Endothelial cell of umbilical vein (primary cell): ENCODE results near the gene COX14. TPM values are rescaled to one million over a fixed set of nuclear protein-coding genes. Genes with fewer than 3 reads are reported as not detected.

Experiments used
- BruUV-seq: library from RNA; stranded (reverse); fragments of 400-500 nt; replicated peaks from 2 replicates; lab custom pipeline; 2021; lab: Mats Ljungman, UMichigan
- CTCF ChIA-PET: fragments of 300-600, 350-600 bp; sonication (Branson Sonifier 250); formaldehyde crosslinking; loops from one replicate; lab custom pipeline; 2021; ENCODE audit warnings: antibody characterized with exemption, inconsistent platforms; lab: Charles Lee
- POLR2A ChIA-PET: fragments of 300-600, 350-600 bp; sonication (Branson Sonifier 250); formaldehyde crosslinking; loops from one replicate; lab custom pipeline; 2021; ENCODE audit warnings: antibody characterized with exemption, inconsistent platforms; lab: Charles Lee
- DNase-seq: peaks from one replicate; pipeline ENCODE4 v3.0.0-alpha.2; 2011; ENCODE audit warnings: low read depth, low spot score
- FAIRE-seq: peaks from 2 replicates; lab custom pipeline; 2011; peaks lifted over from hg19 to GRCh38; lab: Jason Lieb, UNC
- H2AFZ ChIP-seq: 2 replicates; pipeline ENCODE4 v1.6.0; 2012; ENCODE audit warnings: low read depth, low read length, control low read depth, inconsistent platforms
- H3K27ac ChIP-seq: 2 replicates; pipeline ENCODE4 v1.5.1; 2011; ENCODE audit warnings: low read depth, mild to moderate bottlenecking, control low read depth, low read length, moderate library complexity; ENCODE audit not compliant: insufficient read depth
- H3K27me3 ChIP-seq, 2 experiments: 2 replicates each; pipeline versions ENCODE4 v1.6.0 to v1.6.1; 2011; ENCODE audit warnings: low read length in 2 of 2, mixed read lengths in 1 of 2; ENCODE audit not compliant: control insufficient read depth in 2 of 2, insufficient read depth in 2 of 2
- H3K36me3 ChIP-seq, 2 experiments: 2 replicates in 1 of 2; 3 replicates in 1 of 2; pipeline ENCODE4 v1.5.1; 2011; ENCODE audit warnings: low read length in 2 of 2, mild to moderate bottlenecking in 1 of 2, moderate library complexity in 1 of 2; ENCODE audit not compliant: control insufficient read depth in 2 of 2, insufficient read depth in 2 of 2; ENCODE audit errors: extremely low read depth in 1 of 2
- H3K4me1 ChIP-seq: 3 replicates; pipeline ENCODE4 v1.5.1; 2011; ENCODE audit warnings: mild to moderate bottlenecking, low read length; ENCODE audit not compliant: control insufficient read depth, insufficient read depth; ENCODE audit errors: extremely low read depth
- H3K4me2 ChIP-seq: 2 replicates; pipeline ENCODE4 v1.6.1; 2011; ENCODE audit warnings: low read length, control low read depth, mixed read lengths; ENCODE audit not compliant: insufficient read depth
- H3K4me3 ChIP-seq, 3 experiments: fragments of 200-600 bp in 1 of 3; sonication (generic), shearing (Covaris generic) in 1 of 3; replicated peaks in 1 of 3; 2 replicates each; pipeline ENCODE4 v1.5.1; 2011 to 2016; ENCODE audit warnings: control low read depth in 3 of 3, low read length in 3 of 3, mild to moderate bottlenecking in 2 of 3, inconsistent platforms in 1 of 3, low read depth in 1 of 3, moderate library complexity in 1 of 3; ENCODE audit not compliant: insufficient read depth in 1 of 3
- H3K79me2 ChIP-seq: 2 replicates; pipeline ENCODE4 v1.6.0; 2012; ENCODE audit warnings: low read length, inconsistent platforms; ENCODE audit not compliant: control insufficient read depth, insufficient read depth
- H3K9ac ChIP-seq: replicated peaks from 2 replicates; pipeline ENCODE3; 2011; ENCODE audit warnings: low read length, control low read depth; ENCODE audit not compliant: insufficient read depth; ENCODE audit errors: extremely low read depth
- H3K9me1 ChIP-seq: replicated peaks from 3 replicates; pipeline ENCODE4 v1.6.0; 2011; ENCODE audit warnings: mild to moderate bottlenecking, low read length; ENCODE audit not compliant: control insufficient read depth, insufficient read depth; ENCODE audit errors: extremely low read depth
- H3K9me3 ChIP-seq: replicated peaks from 2 replicates; pipeline ENCODE4 v1.5.1; 2012; ENCODE audit warnings: low read length, inconsistent platforms; ENCODE audit not compliant: control insufficient read depth, insufficient read depth
- H4K20me1 ChIP-seq: replicated peaks from 2 replicates; pipeline ENCODE3; 2011; ENCODE audit warnings: mild to moderate bottlenecking, low read length; ENCODE audit not compliant: control insufficient read depth, insufficient read depth; ENCODE audit errors: extremely low read depth
- FOS ChIP-seq: IDR thresholded peaks from 2 replicates; pipeline ENCODE4 v1.6.1; 2011; ENCODE audit warnings: mild to moderate bottlenecking, low read length, moderate library complexity, borderline replicate concordance; ENCODE audit not compliant: insufficient read depth
- GATA2 ChIP-seq: IDR thresholded peaks from 2 replicates; pipeline ENCODE4 v1.7.0; 2011; ENCODE audit warnings: low read depth, mild to moderate bottlenecking, moderate library complexity, mixed read lengths, low read length; ENCODE audit not compliant: insufficient read length, insufficient read depth
- JUN ChIP-seq: IDR thresholded peaks from 2 replicates; pipeline ENCODE4 v1.6.1; 2011; ENCODE audit warnings: borderline replicate concordance, low read depth; ENCODE audit not compliant: insufficient read length, insufficient read depth
- MYC ChIP-seq: IDR thresholded peaks from one replicate; pipeline ENCODE4 v1.6.1; 2011; ENCODE audit warnings: mild to moderate bottlenecking, low read depth, low read length
- POLR2A ChIP-seq: IDR thresholded peaks from 2 replicates; pipeline ENCODE4 v1.6.1; 2012; ENCODE audit warnings: low read depth, mild to moderate bottlenecking, control low read depth, low read length
- POLR2AphosphoS5 ChIP-seq: IDR thresholded peaks from 2 replicates; pipeline ENCODE4 v1.6.1; 2012; ENCODE audit warnings: low read depth, mild to moderate bottlenecking, control low read depth, low read length, moderate library complexity; ENCODE audit not compliant: insufficient read depth
- dilution Hi-C: fragments of 300-500 bp; cut with MboI; formaldehyde crosslinking; loops from one replicate; pipeline ENCODE4 v1.15.0; 2019; ENCODE audit warnings: low sequenced_read_pairs; ENCODE audit not compliant: extremely low pct_ligation_motif_present
- intact Hi-C: fragments of 100-400 bp; cut with micrococcal nuclease; formaldehyde crosslinking; loops from one replicate; pipeline ENCODE4 v1.10.0; 2022
- polyA plus RNA-seq, 4 experiments: library from polyadenylated mRNA; depleted of rRNA in 3 of 4; stranded (reverse) in 3 of 4; unstranded in 1 of 4; fragments of >200 nt; gene quantifications; 2 replicates each; pipeline versions ENCODE4 v1.2.1 to v1.2.3, GENCODE V29; 2011 to 2012; ENCODE audit warnings: missing spikeins in 1 of 4
- total RNA-seq: library from RNA; stranded (reverse); gene quantifications from 2 replicates; pipeline ENCODE4 v1.2.3, GENCODE V29; 2021
- TF ChIP-seq, protein P1 (sequence below): IDR thresholded peaks from 2 replicates; pipeline ENCODE4 v1.6.1; 2011; ENCODE audit not compliant: insufficient read depth, insufficient read length
- TF ChIP-seq, protein P2 (sequence below), 2 donors: IDR thresholded peaks; 1 replicate in 1 of 2; 2 replicates in 1 of 2; pipeline ENCODE4 v1.5.1; 2011; ENCODE audit warnings: low read length in 2 of 2, mild to moderate bottlenecking in 2 of 2, moderate library complexity in 2 of 2, control low read depth in 1 of 2, inconsistent platforms in 1 of 2, low read depth in 1 of 2; ENCODE audit not compliant: insufficient read depth in 1 of 2; ENCODE audit errors: extremely low read depth in 1 of 2

Gene COX14
- total and polyA plus RNA-seq, 2 donors (not counting 3 experiments of a cell fraction or from before 2014, with no cell fraction given), result 40.3 to 106 TPM

DNA sequence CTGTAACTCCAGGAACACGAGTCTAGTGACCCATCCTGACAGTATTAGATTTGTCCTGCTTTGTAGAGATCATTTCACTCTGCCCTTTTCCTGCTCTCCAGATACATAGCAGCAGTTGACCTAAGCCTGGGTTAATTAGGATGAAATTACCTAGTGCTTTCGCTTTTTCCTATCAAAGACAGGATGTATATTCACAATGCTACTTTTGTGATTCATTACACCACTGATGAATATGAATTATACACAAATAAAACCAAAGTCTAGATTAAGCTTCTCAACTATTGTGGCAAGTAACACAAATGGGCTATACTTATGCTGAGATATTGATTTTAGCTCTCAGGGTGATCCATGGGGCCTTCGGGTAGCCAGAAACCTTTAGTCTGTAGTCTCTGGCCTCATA, 37.3 kb downstream of the COX14 start:
- H3K4me2 ChIP-seq, result no peak overlapping the region
- TF ChIP-seq MYC (no peak), GATA2 (no peak), POLR2A (no peak), POLR2AphosphoS5 (no peak)
- dilution Hi-C loops, result no loop called here
- no peaks in the 10 kb centered on the region for H3K4me1 ChIP-seq
- no peak overlapping the region for H3K4me3 ChIP-seq
- H3K9ac ChIP-seq, result no peak overlapping the region
- BruUV-seq, result no TSS peak
- no peaks in the 10 kb centered on the region for H3K9me3 ChIP-seq
- intact Hi-C loops, result no loop called here
- H3K27ac ChIP-seq, result no peak overlapping the region
- no peaks in the 10 kb centered on the region for H4K20me1 ChIP-seq
- H3K9me1 ChIP-seq, result no peaks in the 10 kb centered on the region
- FAIRE-seq (peak; percentile 58), DNase-seq (no peak)
- H3K36me3 ChIP-seq, result no peaks in the 10 kb centered on the region
- CTCF ChIA-PET, result interaction anchor here (1.0 kb wide), 1 partner anchor 16 kb away, joined by 3 read pairs; no protein-coding TSS in a partner anchor
- H3K27me3 ChIP-seq, result no peaks in the 10 kb centered on the region
- POLR2A ChIA-PET, result no interaction called here
- peaks cover 15% of the 10 kb centered on the region for H3K79me2 ChIP-seq
- no peak overlapping the region for H2AFZ ChIP-seq

DNA sequence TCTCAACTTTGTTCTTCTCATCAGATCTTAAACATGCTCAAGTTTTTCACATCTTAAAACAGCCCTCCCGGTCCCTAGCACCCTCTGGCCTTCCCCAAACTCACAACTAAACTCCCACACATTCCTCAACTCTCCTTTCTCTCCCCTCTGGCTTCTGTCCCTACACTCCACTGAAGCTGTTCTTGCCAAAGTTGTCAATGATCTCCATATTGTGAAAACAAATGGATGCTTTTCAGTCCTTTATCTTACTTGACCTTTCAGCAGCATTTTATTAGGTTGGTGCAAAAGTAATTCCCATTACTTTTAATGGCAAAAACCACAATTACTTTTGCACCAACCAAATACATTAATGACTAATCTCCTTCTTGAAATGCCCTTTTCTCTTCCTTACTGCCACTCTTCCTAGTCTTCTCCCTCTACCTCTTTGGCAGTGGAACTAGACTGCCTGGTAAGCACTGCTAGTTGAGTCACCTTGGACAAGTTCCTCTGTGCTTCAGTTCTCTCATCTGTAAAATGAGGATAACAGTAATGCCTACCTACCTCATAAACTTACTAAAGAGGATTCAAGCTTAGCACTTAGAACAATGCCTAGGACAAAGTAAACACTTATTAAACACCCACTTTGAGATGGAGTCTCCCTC, 39.1 kb downstream of the COX14 start:
- BruUV-seq, result no TSS peak
- intact Hi-C loops, result no loop called here
- peaks cover 15% of the 10 kb centered on the region for H3K79me2 ChIP-seq

More for the DNA sequence above, 39.1 kb downstream of the COX14 start:
- Histone ChIP-seq H3K4me2 (no peak overlapping the region), H3K4me3 (no peak overlapping the region), H3K9ac (no peak overlapping the region), H3K36me3 (no peaks in the 10 kb centered on the region), H3K27ac (no peak overlapping the region), H3K9me1 (no peaks in the 10 kb centered on the region), H3K27me3 (no peaks in the 10 kb centered on the region), H3K4me1 (no peaks in the 10 kb centered on the region), H3K9me3 (no peaks in the 10 kb centered on the region), H2AFZ (no peak overlapping the region), H4K20me1 (no peaks in the 10 kb centered on the region)
- dilution Hi-C loops, result no loop called here
- ChIA-PET CTCF (no interaction called here), POLR2A (no interaction called here)
- FAIRE-seq, result no peak
- TF ChIP-seq, protein P1, sequence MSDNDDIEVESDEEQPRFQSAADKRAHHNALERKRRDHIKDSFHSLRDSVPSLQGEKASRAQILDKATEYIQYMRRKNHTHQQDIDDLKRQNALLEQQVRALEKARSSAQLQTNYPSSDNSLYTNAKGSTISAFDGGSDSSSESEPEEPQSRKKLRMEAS, result no peak
- TF ChIP-seq JUN (no peak), POLR2AphosphoS5 (no peak), FOS (no peak), GATA2 (no peak)
- TF ChIP-seq, protein P2, sequence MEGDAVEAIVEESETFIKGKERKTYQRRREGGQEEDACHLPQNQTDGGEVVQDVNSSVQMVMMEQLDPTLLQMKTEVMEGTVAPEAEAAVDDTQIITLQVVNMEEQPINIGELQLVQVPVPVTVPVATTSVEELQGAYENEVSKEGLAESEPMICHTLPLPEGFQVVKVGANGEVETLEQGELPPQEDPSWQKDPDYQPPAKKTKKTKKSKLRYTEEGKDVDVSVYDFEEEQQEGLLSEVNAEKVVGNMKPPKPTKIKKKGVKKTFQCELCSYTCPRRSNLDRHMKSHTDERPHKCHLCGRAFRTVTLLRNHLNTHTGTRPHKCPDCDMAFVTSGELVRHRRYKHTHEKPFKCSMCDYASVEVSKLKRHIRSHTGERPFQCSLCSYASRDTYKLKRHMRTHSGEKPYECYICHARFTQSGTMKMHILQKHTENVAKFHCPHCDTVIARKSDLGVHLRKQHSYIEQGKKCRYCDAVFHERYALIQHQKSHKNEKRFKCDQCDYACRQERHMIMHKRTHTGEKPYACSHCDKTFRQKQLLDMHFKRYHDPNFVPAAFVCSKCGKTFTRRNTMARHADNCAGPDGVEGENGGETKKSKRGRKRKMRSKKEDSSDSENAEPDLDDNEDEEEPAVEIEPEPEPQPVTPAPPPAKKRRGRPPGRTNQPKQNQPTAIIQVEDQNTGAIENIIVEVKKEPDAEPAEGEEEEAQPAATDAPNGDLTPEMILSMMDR (IDR thresholded peaks at IDR 0.05; ENCODE audit: extremely low read depth in 1 of 2, insufficient read depth in 1 of 2, low read depth in 1 of 2, low read length in 2 of 2), result no peak
- DNase-seq, result no peak
